Measurements from ENCODE around the gene SCAMP4.

SCAMP4 gene

GRCh38 chr19:1968279-1969175 is 63.3 kb downstream of the SCAMP4 start:
- ChIA-PET POLR2A (no interaction called here), CTCF (interaction anchor here (0.9 kb wide), 1 partner anchor 14 kb away, joined by 3 read pairs; no protein-coding TSS in a partner anchor)
- TF ChIP-seq CTCF (IDR thresholded peaks at IDR 0.05; ENCODE audit: insufficient read depth, low read length, missing control alignments), result no peak
- DNase-seq (ENCODE audit: low read depth, low spot score), result no peak
- no peak overlapping the region for H3K4me3 ChIP-seq (ENCODE audit: low read depth, low read length)

GRCh38 chr19:1969176-1970002 is 64.2 kb downstream of the SCAMP4 start:
- TF ChIP-seq CTCF (IDR thresholded peaks at IDR 0.05; ENCODE audit: insufficient read depth, low read length, missing control alignments), result no peak

GRCh38 chr19:1970003-1970805 is 65.0 kb downstream of the SCAMP4 start:
- ChIA-PET POLR2A (no interaction called here), CTCF (no interaction called here)
- H3K4me3 ChIP-seq (ENCODE audit: low read depth, low read length), result no peak overlapping the region
- TF ChIP-seq CTCF (IDR thresholded peaks at IDR 0.05; ENCODE audit: insufficient read depth, low read length, missing control alignments), result no peak
- DNase-seq (ENCODE audit: low read depth, low spot score), result no peak

More at GRCh38 chr19:1969176-1970002, 64.2 kb downstream of the SCAMP4 start:
- ChIA-PET CTCF (interaction anchor here (0.9 kb wide), 1 partner anchor 13 kb away, joined by 3 read pairs; no protein-coding TSS in a partner anchor), POLR2A (no interaction called here)
- H3K4me3 ChIP-seq (ENCODE audit: low read depth, low read length), result no peak overlapping the region
- DNase-seq (ENCODE audit: low read depth, low spot score), result no peak

- DNase-seq (ENCODE audit: low read depth, low spot score), result no peak
- CTCF ChIA-PET, result no interaction called here
- TF ChIP-seq CTCF (IDR thresholded peaks at IDR 0.05; ENCODE audit: insufficient read depth, low read length, missing control alignments), result no peak
- POLR2A ChIA-PET, result no interaction called here
- H3K4me3 ChIP-seq (ENCODE audit: low read depth, low read length), result no peak overlapping the region
Observed at GRCh38 chr19:1970806-1971502, 65.8 kb downstream of the SCAMP4 start.

- POLR2A ChIA-PET, result no interaction called here
- TF ChIP-seq CTCF (IDR thresholded peaks at IDR 0.05; ENCODE audit: insufficient read depth, low read length, missing control alignments), result no peak
- no peak overlapping the region for H3K4me3 ChIP-seq (ENCODE audit: low read depth, low read length)
- CTCF ChIA-PET, result no interaction called here
- DNase-seq (ENCODE audit: low read depth, low spot score), result no peak
Observed at GRCh38 chr19:1974381-1975161, 69.4 kb downstream of the SCAMP4 start.

All from AG04449 (cell line).